Activated T-cell treated with anti-CD3 and anti-CD28 coated beads for 24 hours (primary cell): ENCODE measurements around the gene ARL17A.
"Not testable (repeated sequence)": the region's sequence is repeated elsewhere in the genome, so short reads cannot be mapped to it uniquely, and the experiment has no call there.

Source experiments
- DNase-seq: peaks from one replicate; pipeline ENCODE4 v3.0.0-alpha.2; 2020; ENCODE audit warnings: low read depth

Gene ARL17A

DNA sequence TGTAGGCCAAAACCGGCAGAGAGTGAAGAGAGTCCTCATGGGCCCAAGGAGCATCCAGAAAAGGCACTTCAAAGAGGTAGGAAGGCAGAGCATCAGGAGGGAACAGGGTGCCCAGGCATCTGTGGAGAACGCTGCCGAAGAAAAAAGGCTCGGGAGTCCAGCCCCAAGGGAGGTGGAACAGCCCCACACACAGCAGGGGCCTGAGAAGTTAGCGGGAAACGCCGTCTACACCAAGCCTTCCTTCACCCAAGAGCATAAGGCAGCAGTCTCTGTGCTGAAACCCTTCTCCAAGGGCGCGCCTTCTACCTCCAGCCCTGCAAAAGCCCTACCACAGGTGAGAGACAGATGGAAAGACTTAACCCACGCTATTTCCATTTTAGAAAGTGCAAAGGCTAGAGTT lies 30.9 kb downstream of the ARL17A start:
- not testable (repeated sequence) for DNase-seq

DNA sequence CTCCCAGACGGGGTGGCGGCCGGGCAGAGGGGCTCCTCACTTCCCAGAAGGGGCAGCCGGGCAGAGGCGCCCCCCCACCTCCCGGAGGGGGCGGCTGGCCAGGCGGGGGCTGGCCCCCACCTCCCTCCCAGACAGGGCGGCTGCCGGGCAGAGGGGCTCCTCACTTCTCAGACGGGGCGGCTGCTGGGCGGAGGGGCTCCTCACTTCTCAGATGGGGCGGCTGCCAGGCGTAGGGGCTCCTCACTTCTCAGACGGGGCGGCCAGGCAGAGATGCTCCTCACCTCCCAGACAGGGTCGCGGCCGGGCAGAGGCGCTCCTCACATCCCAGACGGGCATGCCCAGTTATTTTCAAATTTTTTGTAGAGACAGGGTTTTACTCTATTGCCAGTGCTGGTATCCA lies 44.8 kb downstream of the ARL17A start:
- not testable (repeated sequence) for DNase-seq

DNA sequence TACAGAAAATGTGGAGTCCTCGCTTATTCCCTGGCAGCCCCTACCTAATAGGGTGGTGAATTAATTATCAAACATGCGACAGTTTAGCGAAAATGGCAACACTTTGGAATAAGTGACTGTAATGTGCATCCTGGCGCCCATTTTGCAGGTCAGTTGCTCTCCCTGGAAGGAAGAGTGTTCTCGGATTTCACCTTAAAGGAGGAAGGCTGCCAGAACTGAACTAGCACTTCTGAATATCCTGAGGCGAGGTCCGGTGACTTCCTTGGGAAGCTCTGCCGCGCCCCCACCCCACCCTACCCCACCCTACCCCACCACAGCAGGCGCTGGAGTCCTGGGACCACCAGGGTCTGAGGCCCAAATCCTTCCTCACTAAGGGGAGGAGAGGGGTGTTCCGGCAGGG lies 67.3 kb downstream of the ARL17A start, which contains the start of gene LRRC37A2:
TSS of gene LRRC37A2 (plus strand) at position 301 of the 400 bp plus-strand sequence. CDS start 245 bp downstream, outside the sequence.
- not testable (repeated sequence) for DNase-seq

DNA sequence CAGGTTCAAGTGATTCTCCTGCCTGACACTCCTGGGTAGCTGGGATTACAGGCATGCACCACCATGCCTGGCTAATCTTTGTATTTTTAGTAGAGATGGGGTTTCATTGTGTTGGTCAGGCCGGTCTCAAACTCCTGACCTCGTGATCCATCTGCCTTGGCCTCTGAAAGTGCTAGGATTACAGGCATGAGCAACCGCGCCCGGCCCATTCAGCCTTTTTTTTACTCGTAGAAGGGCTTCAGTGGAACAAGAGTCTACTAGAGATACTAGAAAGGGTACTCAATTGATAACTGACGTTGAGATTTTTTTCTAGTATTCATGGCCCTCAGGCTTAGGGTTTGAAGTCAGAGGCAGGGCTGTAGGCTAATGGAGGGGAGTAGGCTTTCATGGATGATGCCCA lies 73.6 kb downstream of the ARL17A start:
- not testable (repeated sequence) for DNase-seq

DNA sequence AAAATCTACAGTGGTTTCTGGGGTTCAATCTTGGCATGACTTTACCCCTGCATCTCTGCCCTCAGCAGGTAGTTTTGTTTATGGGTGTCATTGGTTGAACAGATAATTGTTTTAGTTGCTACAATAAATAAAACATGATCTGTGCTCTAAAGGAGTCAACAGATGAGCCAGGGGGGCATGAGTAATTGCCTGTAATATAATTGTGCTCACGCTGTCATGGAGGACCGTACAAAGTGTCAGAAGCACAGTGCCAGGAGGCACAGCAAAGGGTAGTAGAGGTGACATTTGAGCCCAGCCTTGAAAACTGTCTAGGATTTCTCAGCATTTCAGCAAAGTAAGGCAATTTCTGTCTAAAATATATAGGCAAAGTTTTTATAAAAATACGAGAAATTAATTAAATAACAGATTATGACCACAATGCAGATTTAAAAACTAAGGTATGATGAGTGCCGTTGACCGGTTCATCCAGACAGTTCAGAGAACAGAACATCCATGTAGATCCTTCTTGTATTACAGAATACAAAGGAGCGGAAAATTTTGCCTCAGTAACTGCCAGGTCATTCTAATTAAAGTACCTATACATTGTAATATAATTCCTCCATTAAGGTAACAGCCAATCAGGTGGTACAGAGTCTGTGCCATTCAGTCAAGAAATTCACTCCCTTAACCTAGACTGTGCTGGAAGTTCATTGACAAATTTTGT lies 79.9 kb downstream of the ARL17A start:
- not testable (repeated sequence) for DNase-seq

DNA sequence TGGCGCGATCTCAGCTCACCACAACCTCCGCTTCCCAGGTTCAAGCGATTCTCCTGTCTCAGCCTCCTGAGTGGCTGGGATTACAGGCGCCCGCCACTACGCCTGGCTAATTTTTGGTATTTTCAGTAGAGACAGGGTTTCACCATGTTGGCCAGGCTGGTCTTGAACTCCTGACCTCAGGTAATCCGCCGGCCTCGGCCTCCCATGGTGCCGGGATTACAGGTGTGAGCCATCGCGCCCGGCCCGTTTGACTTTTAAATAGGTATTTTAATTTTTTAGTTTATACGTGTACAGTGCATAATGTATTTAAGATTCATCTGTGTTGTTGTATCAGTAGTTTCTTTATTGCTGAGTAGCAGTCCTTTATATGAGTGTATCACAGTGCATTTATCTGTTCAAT lies 87.5 kb downstream of the ARL17A start:
- DNase-seq: not testable (repeated sequence)

DNA sequence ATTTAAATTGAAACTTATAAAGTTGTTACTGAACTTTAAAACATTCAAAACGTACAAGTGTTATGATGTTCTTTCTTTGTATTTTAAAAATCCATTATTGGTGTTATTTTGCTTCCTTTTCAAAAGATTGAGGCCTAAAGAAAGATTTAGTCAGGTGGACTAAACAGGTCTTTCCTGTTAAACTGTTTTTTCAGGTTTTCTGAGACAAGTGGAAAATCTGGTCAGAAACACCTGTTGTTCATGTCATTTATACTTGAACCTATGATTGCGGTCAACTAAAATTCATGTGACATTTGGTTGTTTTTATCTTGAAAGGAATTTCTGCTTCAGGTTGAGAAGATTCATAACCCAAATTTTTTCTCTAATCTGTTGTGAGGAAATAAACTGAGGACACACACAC lies 98.2 kb downstream of the ARL17A start:
- not testable (repeated sequence) for DNase-seq

DNA sequence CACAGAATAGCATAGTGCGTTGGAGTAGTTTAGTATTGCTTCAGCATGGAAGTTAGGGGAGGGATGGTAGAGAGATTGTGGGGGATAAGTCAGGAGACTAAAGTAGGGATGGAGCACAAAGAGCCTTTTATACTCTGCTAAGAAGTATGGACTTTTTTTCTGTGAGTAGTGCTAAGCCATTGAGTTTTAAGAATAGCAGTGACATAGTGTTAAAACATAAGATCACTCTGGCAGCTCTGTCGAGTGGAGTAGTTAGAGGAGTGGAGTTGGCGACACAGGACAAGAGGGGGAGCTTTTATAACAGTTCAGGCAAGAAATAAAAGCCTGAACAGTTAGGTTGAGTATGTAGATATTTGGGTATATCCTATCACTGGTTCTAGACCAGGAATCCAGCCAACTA lies 100.7 kb downstream of the ARL17A start:
- not testable (repeated sequence) for DNase-seq

DNA sequence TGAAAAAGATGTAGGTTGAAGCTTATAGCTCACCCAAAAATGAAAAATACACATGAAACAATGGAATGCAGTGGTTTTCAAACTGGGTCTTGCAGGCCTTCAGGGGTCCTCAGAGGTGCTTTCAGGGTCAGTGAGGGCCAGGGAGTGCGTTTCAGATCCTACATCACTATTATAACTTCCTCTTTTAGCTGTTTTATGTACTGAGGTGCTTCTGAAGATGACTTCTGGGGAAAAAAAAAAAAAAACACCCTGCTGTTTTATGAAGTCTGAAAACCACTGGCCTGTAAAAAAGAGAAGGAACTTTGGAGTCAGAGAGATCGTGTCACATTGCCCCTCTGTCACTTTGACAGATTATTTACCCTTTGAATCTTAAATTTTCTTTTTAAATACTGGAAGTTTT lies 103.9 kb downstream of the ARL17A start:
- DNase-seq: not testable (repeated sequence)

DNA sequence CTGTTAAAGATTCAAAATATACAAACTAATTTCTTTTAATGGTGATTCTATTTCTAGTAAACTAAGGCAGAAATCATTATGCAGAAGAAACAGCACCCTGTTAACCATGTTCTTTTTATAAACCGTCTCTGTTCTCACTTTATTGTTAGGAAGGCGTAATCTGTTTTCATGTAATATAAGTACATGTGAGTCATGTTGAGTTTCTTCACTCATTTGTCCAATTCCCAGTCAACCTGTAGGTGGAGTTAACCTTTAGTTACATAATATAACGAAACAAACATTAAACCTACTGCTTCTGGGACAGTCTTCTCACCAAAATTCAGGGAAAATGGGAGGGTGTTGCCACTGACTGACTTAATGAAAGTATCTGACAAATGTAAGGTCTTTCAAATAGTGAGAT lies 105.0 kb downstream of the ARL17A start:
- DNase-seq: not testable (repeated sequence)

DNA sequence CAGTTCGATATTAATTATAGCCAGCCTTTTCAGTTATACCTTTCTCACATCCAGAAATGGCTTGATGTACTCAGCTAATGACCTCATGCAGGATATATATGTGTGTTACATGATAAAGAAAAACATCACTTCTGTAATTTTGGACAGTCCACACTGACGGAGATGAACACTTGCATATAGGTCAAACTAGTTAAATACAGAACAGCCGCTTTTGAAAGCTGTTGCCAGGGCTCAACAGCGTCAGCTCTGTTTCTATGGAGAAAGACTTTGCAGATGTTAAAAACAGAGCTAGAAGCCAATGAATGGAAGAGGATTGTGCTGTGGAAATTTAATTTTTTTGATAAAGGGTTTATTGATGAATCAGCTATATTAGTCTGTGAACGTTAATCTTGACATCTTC lies 111.9 kb downstream of the ARL17A start:
- DNase-seq: not testable (repeated sequence)
